ENCODE results near the gene DPPA3. TPM values are rescaled to one million over a fixed set of nuclear protein-coding genes. Genes with fewer than 3 reads are reported as not detected.

Gene DPPA3
- total RNA-seq, 1 donor from 2014 or later = not detected

GRCh38 chr12:7731486-7731885 lies 20.3 kb downstream of the DPPA3 start:
- no peak for DNase-seq (ENCODE audit: low read depth)
- no peak overlapping the region for H3K4me3 ChIP-seq (ENCODE audit: low read depth, low read length)
- no peaks in the 10 kb centered on the region for H3K27me3 ChIP-seq (ENCODE audit: control insufficient read depth, insufficient read depth, low read length)
- no peak for TF ChIP-seq CTCF (IDR thresholded peaks at IDR 0.05; ENCODE audit: insufficient read depth, low read length, poor library complexity, severe bottlenecking)
- H3K36me3 ChIP-seq (ENCODE audit: control insufficient read depth, insufficient read depth, low read length) = no peaks in the 10 kb centered on the region

- Histone ChIP-seq H3K4me3 (ENCODE audit: low read depth, low read length) (no peak overlapping the region), H3K27me3 (ENCODE audit: control insufficient read depth, insufficient read depth, low read length) (no peaks in the 10 kb centered on the region), H3K36me3 (ENCODE audit: control insufficient read depth, insufficient read depth, low read length) (no peaks in the 10 kb centered on the region)
- DNase-seq (ENCODE audit: low read depth) = no peak
- no peak for TF ChIP-seq CTCF (IDR thresholded peaks at IDR 0.05; ENCODE audit: insufficient read depth, low read length, poor library complexity, severe bottlenecking)
These were observed 21.8 kb downstream of the DPPA3 start for GRCh38 chr12:7732993-7733392.

GRCh38 chr12:7747246-7747645 lies 36.0 kb downstream of the DPPA3 start, which contains the start of gene CLEC4C:
Gene CLEC4C, minus strand, starts transcription at chr12:7747375. Its CDS starts 27 bp downstream, at chr12:7747348.
- no peaks in the 10 kb centered on the region for H3K27me3 ChIP-seq (ENCODE audit: control insufficient read depth, insufficient read depth, low read length)
- DNase-seq (ENCODE audit: low read depth) = no peak
- TF ChIP-seq CTCF (IDR thresholded peaks at IDR 0.05; ENCODE audit: insufficient read depth, low read length, poor library complexity, severe bottlenecking) = no peak

GRCh38 chr12:7748852-7749251 lies 37.6 kb downstream of the DPPA3 start:
- DNase-seq (ENCODE audit: low read depth) = no peak
- no peak for TF ChIP-seq CTCF (IDR thresholded peaks at IDR 0.05; ENCODE audit: insufficient read depth, low read length, poor library complexity, severe bottlenecking)
- Histone ChIP-seq H3K36me3 (ENCODE audit: control insufficient read depth, insufficient read depth, low read length) (no peaks in the 10 kb centered on the region), H3K27me3 (ENCODE audit: control insufficient read depth, insufficient read depth, low read length) (no peaks in the 10 kb centered on the region), H3K4me3 (ENCODE audit: low read depth, low read length) (no peak overlapping the region)

More at GRCh38 chr12:7747246-7747645, 36.0 kb downstream of the DPPA3 start, which contains the start of gene CLEC4C:
- Histone ChIP-seq H3K4me3 (ENCODE audit: low read depth, low read length) (no peak within 1 kb of the TSS), H3K36me3 (ENCODE audit: control insufficient read depth, insufficient read depth, low read length) (no peaks in the 10 kb centered on the region)

- no peak for TF ChIP-seq CTCF (IDR thresholded peaks at IDR 0.05; ENCODE audit: insufficient read depth, low read length, poor library complexity, severe bottlenecking)
- Histone ChIP-seq H3K27me3 (ENCODE audit: control insufficient read depth, insufficient read depth, low read length) (no peaks in the 10 kb centered on the region), H3K4me3 (ENCODE audit: low read depth, low read length) (no peak overlapping the region), H3K36me3 (ENCODE audit: control insufficient read depth, insufficient read depth, low read length) (no peaks in the 10 kb centered on the region)
- DNase-seq (ENCODE audit: low read depth) = no peak
These were observed 38.2 kb downstream of the DPPA3 start for GRCh38 chr12:7749442-7749841.

GRCh38 chr12:7750350-7750749 lies 39.1 kb downstream of the DPPA3 start:
- H3K27me3 ChIP-seq (ENCODE audit: control insufficient read depth, insufficient read depth, low read length) = no peaks in the 10 kb centered on the region
- no peak for DNase-seq (ENCODE audit: low read depth)
- H3K36me3 ChIP-seq (ENCODE audit: control insufficient read depth, insufficient read depth, low read length) = no peaks in the 10 kb centered on the region
- no peak for TF ChIP-seq CTCF (IDR thresholded peaks at IDR 0.05; ENCODE audit: insufficient read depth, low read length, poor library complexity, severe bottlenecking)
- H3K4me3 ChIP-seq (ENCODE audit: low read depth, low read length) = no peak overlapping the region

All from kidney epithelial cell (primary cell).